Measurements from ENCODE around the gene NACC1.
A peak's percentile ranks its signal among the peaks of the same experiment; 100 is the strongest.

Gene NACC1

DNA sequence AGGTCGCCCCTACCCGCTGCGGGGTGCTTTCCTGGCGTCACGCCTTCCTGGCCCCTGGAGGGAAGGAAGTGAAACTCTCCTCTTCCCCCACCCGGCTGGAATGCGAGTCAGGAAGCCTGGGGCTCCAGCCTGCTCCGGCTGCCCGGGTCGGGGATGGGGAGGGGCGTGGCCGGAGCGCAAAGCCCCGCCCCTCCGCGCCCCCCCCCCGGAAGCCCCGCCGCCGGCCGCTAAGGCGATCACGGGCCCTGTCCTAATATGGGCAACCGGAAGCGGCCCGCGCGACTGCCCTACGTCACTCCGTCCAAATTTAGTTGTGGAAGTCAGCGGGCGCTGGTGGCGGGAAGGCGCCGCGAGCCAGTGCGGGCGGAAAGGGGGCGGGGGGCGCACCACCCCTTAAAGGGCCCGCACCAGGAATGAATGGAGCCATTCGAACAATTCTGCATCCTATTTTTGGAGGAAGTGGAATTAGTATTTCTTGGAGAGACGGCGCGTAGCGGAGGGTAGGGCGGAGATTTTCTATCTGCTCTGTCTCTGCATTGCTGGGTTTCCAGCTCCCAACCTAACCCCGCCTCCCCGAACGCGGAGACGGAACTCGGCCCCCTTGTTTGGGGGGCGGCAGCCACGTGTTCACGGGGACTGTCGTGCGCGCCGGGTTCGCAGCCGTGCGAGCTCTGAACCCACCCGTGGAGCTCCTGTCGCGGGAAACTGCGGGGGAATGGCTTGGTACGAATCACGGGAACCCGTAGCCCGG is 33.7 kb downstream of the NACC1 start:
- Histone ChIP-seq H3K4me1 (ENCODE audit: control insufficient read depth, low read length) (peaks cover 48% of the 10 kb centered on the region), H3K79me2 (ENCODE audit: control insufficient read depth, low read length) (peaks cover 54% of the 10 kb centered on the region)

DNA sequence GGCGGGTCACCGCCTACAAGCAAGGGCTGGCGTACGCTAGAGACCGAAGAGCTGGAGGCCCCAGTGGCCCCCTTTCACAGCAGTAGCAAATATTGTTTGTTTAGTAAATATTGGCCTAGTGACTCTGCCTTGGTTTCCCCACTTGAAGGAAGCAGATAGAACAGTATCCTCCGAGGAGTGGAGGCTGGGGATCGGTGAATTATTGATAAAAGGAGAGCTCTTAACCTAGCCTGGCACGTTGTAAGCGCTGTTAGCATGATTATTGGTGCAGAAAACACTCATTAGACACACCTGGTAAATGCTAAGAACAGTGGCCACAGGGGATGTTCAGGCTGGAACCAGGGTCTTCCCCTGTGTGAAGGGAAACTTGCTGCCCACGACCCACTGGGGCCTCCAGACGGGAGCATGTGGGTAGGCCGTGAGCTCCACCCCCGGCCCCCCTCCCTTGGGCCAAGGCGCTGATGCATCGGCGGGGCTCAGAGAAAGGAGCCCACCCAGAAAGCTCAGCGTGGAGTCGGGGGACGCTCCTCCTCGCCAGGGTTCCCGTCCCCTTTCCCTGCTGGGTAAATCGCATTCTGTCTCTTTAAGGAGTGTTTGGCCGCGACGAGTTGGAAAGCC is 34.4 kb downstream of the NACC1 start:
- Histone ChIP-seq H3K4me1 (ENCODE audit: control insufficient read depth, low read length) (peaks cover 49% of the 10 kb centered on the region), H3K36me3 (ENCODE audit: control insufficient read depth, low read length) (peaks cover 38% of the 10 kb centered on the region), H3F3A (ENCODE audit: control insufficient read depth, insufficient read depth) (peaks cover 40% of the 10 kb centered on the region), H3K4me3 (ENCODE audit: low read length) (peak overlapping the region; percentile 87), H3K9me3 (ENCODE audit: control insufficient read depth, insufficient read depth, low read length) (no peaks in the 10 kb centered on the region), H3K9me2 (replicated peaks; ENCODE audit: control insufficient read depth, low read length) (no peaks in the 10 kb centered on the region), H3K27me3 (ENCODE audit: control insufficient read depth, low read length) (no peaks in the 10 kb centered on the region), H3K79me2 (ENCODE audit: control insufficient read depth, low read length) (peaks cover 54% of the 10 kb centered on the region), H4K20me1 (ENCODE audit: control insufficient read depth, insufficient read depth, low read depth, low read length) (peaks cover 8% of the 10 kb centered on the region; the same call in 1 of the 2 replicates), H3K4me2 (ENCODE audit: low read length) (peak overlapping the region; percentile 96), H3K27ac (ENCODE audit: low read depth, low read length) (peak overlapping the region; percentile 98)
- no peak for TF ChIP-seq EZH2phosphoT487 (IDR thresholded peaks at IDR 0.05; ENCODE audit: borderline replicate concordance, low read length)
- TF ChIP-seq, protein P1, sequence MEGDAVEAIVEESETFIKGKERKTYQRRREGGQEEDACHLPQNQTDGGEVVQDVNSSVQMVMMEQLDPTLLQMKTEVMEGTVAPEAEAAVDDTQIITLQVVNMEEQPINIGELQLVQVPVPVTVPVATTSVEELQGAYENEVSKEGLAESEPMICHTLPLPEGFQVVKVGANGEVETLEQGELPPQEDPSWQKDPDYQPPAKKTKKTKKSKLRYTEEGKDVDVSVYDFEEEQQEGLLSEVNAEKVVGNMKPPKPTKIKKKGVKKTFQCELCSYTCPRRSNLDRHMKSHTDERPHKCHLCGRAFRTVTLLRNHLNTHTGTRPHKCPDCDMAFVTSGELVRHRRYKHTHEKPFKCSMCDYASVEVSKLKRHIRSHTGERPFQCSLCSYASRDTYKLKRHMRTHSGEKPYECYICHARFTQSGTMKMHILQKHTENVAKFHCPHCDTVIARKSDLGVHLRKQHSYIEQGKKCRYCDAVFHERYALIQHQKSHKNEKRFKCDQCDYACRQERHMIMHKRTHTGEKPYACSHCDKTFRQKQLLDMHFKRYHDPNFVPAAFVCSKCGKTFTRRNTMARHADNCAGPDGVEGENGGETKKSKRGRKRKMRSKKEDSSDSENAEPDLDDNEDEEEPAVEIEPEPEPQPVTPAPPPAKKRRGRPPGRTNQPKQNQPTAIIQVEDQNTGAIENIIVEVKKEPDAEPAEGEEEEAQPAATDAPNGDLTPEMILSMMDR (IDR thresholded peaks at IDR 0.05; ENCODE audit: low read depth, low read length, poor library complexity, severe bottlenecking): peak; percentile 9

More for the DNA sequence above, 33.7 kb downstream of the NACC1 start:
- peak overlapping the region; percentile 98 for H3K27ac ChIP-seq (ENCODE audit: low read depth, low read length)
- H3K9me2 ChIP-seq (replicated peaks; ENCODE audit: control insufficient read depth, low read length): no peaks in the 10 kb centered on the region
- peaks cover 38% of the 10 kb centered on the region for H3K36me3 ChIP-seq (ENCODE audit: control insufficient read depth, low read length)
- no peaks in the 10 kb centered on the region for H3K9me3 ChIP-seq (ENCODE audit: control insufficient read depth, insufficient read depth, low read length)
- TF ChIP-seq, protein P1 (IDR thresholded peaks at IDR 0.05; ENCODE audit: low read depth, low read length, poor library complexity, severe bottlenecking): no peak
- TF ChIP-seq EZH2phosphoT487 (IDR thresholded peaks at IDR 0.05; ENCODE audit: borderline replicate concordance, low read length): no peak
- H3K27me3 ChIP-seq (ENCODE audit: control insufficient read depth, low read length): no peaks in the 10 kb centered on the region
- peaks cover 8% of the 10 kb centered on the region; the same call in 1 of the 2 replicates for H4K20me1 ChIP-seq (ENCODE audit: control insufficient read depth, insufficient read depth, low read depth, low read length)
- H3F3A ChIP-seq (ENCODE audit: control insufficient read depth, insufficient read depth): peaks cover 33% of the 10 kb centered on the region
- H3K4me3 ChIP-seq (ENCODE audit: low read length): peak overlapping the region; percentile 96
- peak overlapping the region; percentile 96 for H3K4me2 ChIP-seq (ENCODE audit: low read length)

DNA sequence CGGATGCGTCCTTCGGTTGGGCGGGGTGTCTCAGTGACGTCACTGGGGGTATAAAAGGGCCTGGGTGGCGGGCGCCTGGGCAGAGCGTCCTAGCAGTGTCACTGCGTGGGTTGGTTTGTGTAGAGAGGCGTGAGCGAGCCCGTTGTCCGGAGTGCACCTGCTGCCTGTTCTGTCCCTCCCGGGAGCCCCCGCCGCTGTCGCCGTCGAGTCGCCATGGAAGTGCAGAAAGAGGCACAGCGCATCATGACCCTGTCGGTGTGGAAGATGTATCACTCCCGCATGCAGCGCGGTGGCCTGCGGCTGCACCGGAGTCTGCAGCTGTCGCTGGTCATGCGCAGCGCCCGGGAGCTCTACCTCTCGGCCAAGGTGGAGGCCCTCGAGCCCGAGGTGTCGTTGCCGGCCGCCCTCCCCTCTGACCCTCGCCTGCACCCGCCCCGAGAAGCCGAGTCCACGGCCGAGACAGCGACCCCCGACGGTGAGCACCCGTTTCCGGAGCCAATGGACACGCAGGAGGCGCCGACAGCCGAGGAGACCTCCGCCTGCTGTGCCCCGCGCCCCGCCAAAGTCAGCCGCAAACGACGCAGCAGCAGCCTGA is 35.0 kb downstream of the NACC1 start:
- H3K9me3 ChIP-seq (ENCODE audit: control insufficient read depth, insufficient read depth, low read length): no peaks in the 10 kb centered on the region
- TF ChIP-seq, protein P1 (IDR thresholded peaks at IDR 0.05; ENCODE audit: low read depth, low read length, poor library complexity, severe bottlenecking): peak; percentile 67
- no peak for TF ChIP-seq EZH2phosphoT487 (IDR thresholded peaks at IDR 0.05; ENCODE audit: borderline replicate concordance, low read length)
- peaks cover 54% of the 10 kb centered on the region for H3K79me2 ChIP-seq (ENCODE audit: control insufficient read depth, low read length)
- peak overlapping the region; percentile 98 for H3K27ac ChIP-seq (ENCODE audit: low read depth, low read length)
- H4K20me1 ChIP-seq (ENCODE audit: control insufficient read depth, insufficient read depth, low read depth, low read length): peaks cover 8% of the 10 kb centered on the region; the same call in 1 of the 2 replicates
- H3K36me3 ChIP-seq (ENCODE audit: control insufficient read depth, low read length): peaks cover 38% of the 10 kb centered on the region
- peaks cover 43% of the 10 kb centered on the region for H3F3A ChIP-seq (ENCODE audit: control insufficient read depth, insufficient read depth)
- H3K4me3 ChIP-seq (ENCODE audit: low read length): peak overlapping the region; percentile 87
- no peaks in the 10 kb centered on the region for H3K9me2 ChIP-seq (replicated peaks; ENCODE audit: control insufficient read depth, low read length)
- peaks cover 52% of the 10 kb centered on the region for H3K4me1 ChIP-seq (ENCODE audit: control insufficient read depth, low read length)
- H3K4me2 ChIP-seq (ENCODE audit: low read length): peak overlapping the region; percentile 96
- no peaks in the 10 kb centered on the region for H3K27me3 ChIP-seq (ENCODE audit: control insufficient read depth, low read length)
